ENCODE measurements around the gene RIPOR2. TPM values are rescaled to one million over a fixed set of nuclear protein-coding genes. Genes with fewer than 3 reads are reported as not detected.

The RIPOR2 gene
- total and polyA plus RNA-seq, 2 of the 13 experiments (the other 11 are each of a cell fraction or from before 2014, with no cell fraction given): 0.02 to 0.05 TPM

GRCh38 chr6:24809728-24810127, 126.0 kb downstream of the RIPOR2 start (continued):
- no peak; the same call in 1 of the 2 replicates for TF ChIP-seq ARID4A (CRISPR knock-in tag; IDR thresholded peaks at IDR 0.05; ENCODE audit: borderline replicate concordance)
- TF ChIP-seq RFX5 (IDR thresholded peaks at IDR 0.05; ENCODE audit: low read depth, low read length): no peak
- no peak for TF ChIP-seq DRAP1 (CRISPR knock-in tag; IDR thresholded peaks at IDR 0.05)
- TF ChIP-seq PHF21A (CRISPR knock-in tag; IDR thresholded peaks at IDR 0.05): peak; percentile 58; the same call in 1 of the 2 replicates
- TF ChIP-seq ZNF572 (CRISPR knock-in tag; IDR thresholded peaks at IDR 0.05): no peak
- TF ChIP-seq KDM5A (IDR thresholded peaks at IDR 0.05; ENCODE audit: borderline replicate concordance, low read length): no peak
- no peak for TF ChIP-seq AFF4 (CRISPR knock-in tag; IDR thresholded peaks at IDR 0.05)
- no peak for TF ChIP-seq HINFP (CRISPR knock-in tag; IDR thresholded peaks at IDR 0.05; ENCODE audit: low read depth)
- TF ChIP-seq ELF3 (CRISPR knock-in tag; IDR thresholded peaks at IDR 0.05): peak; percentile 14; the same call in 1 of the 2 replicates
- no peak for TF ChIP-seq ZFAT (CRISPR knock-in tag; conservative IDR thresholded peaks at IDR 0.05)
- peak; percentile 34; the same call in 1 of the 2 replicates for TF ChIP-seq UBTF (CRISPR knock-in tag; IDR thresholded peaks at IDR 0.05)
- TF ChIP-seq NR3C1 (CRISPR knock-in tag; IDR thresholded peaks at IDR 0.05): no peak
- TF ChIP-seq NR2F6 (IDR thresholded peaks at IDR 0.05): peak; percentile 88
- TF ChIP-seq NR2F6 (CRISPR knock-in tag; IDR thresholded peaks at IDR 0.05): peak; percentile 96
- peak; percentile 65 for TF ChIP-seq SAP130 (CRISPR knock-in tag; IDR thresholded peaks at IDR 0.05; ENCODE audit: low read depth)
- TF ChIP-seq SRSF9 (IDR thresholded peaks at IDR 0.05; ENCODE audit: borderline replicate concordance, insufficient read depth, low read depth, low read length, poor library complexity, severe bottlenecking): no peak
- no peak for TF ChIP-seq YEATS4 (CRISPR knock-in tag; IDR thresholded peaks at IDR 0.05; ENCODE audit: borderline replicate concordance)
- TF ChIP-seq BRD4 (CRISPR knock-in tag; IDR thresholded peaks at IDR 0.05): no peak
